K562 (cell line): ENCODE measurements around the gene HPS1. TPM values are rescaled to one million over a fixed set of nuclear protein-coding genes. Genes with fewer than 3 reads are reported as not detected.

Source experiments
- ATAC-seq: fragments of 200-7000 bp; cut with Tn5 transposase; 3 replicates; pipeline ENCODE4 v1.9.1; 2020; ENCODE audit warnings: moderate library complexity
- BruUV-seq: library from RNA; stranded (reverse); fragments of 400-500 nt; replicated peaks from 2 replicates; lab custom pipeline; 2021; lab: Mats Ljungman, UMichigan
- CTCF ChIA-PET: fragments of 300-600 bp; formaldehyde crosslinking; extraction: SDS; loops from one replicate; lab custom pipeline; 2021; ENCODE audit warnings: low intra/inter-chr PET ratio; lab: Yijun Ruan, JAX
- POLR2A ChIA-PET: fragments of 300-600, 350-650 bp; sonication (Branson Sonifier 250); formaldehyde crosslinking; extraction: SDS; loops from one replicate; lab custom pipeline; 2021; ENCODE audit warnings: antibody characterized with exemption, inconsistent platforms; lab: Yijun Ruan, JAX
- DNase-seq, 4 experiments: peaks; one replicate each; pipeline versions ENCODE4 v3.0.0 to v3.0.0-alpha.2; 2011 to 2018; ENCODE audit warnings: low spot score in 3 of 4, mixed read lengths in 3 of 4; ENCODE audit errors: extremely low read depth in 1 of 4
- FAIRE-seq: peaks from 2 replicates; lab custom pipeline; 2011; peaks lifted over from hg19 to GRCh38; lab: Jason Lieb, UNC
- H2AFZ ChIP-seq: 2 replicates; pipeline ENCODE4 v1.6.0; 2011; ENCODE audit warnings: low read depth, low read length, control low read depth, inconsistent platforms
- H3K27ac ChIP-seq: fragments of 200-600 bp; 3 replicates; pipeline ENCODE4 v1.8.0; 2011; ENCODE audit warnings: low read depth, mild to moderate bottlenecking, control low read depth, inconsistent platforms, low read length, moderate library complexity, mixed read lengths; ENCODE audit errors: extremely low read depth
- H3K27me3 ChIP-seq, 2 experiments: fragments of 300-600 bp in 1 of 2; 2 replicates in 1 of 2; 3 replicates in 1 of 2; pipeline versions ENCODE4 v1.6.0 to v1.8.0; 2011; ENCODE audit warnings: inconsistent platforms in 2 of 2, low read length in 2 of 2, mild to moderate bottlenecking in 1 of 2, mixed read lengths in 1 of 2, moderate library complexity in 1 of 2; ENCODE audit not compliant: control insufficient read depth in 2 of 2, insufficient read depth in 2 of 2
- H3K36me3 ChIP-seq: fragments of 300-600 bp; 3 replicates; pipeline ENCODE4 v1.8.0; 2011; ENCODE audit warnings: mild to moderate bottlenecking, low read length, inconsistent platforms; ENCODE audit not compliant: control insufficient read depth, insufficient read depth
- H3K4me1 ChIP-seq, 2 experiments: fragments of 200-600 bp in 1 of 2; replicated peaks in 1 of 2; 2 replicates in 1 of 2; 3 replicates in 1 of 2; pipeline versions ENCODE4 v1.5.1 to v1.8.0; 2011; ENCODE audit warnings: inconsistent platforms in 2 of 2, low read length in 2 of 2, mild to moderate bottlenecking in 1 of 2, mixed read lengths in 1 of 2, moderate library complexity in 1 of 2; ENCODE audit not compliant: control insufficient read depth in 2 of 2, insufficient read depth in 2 of 2
- H3K4me2 ChIP-seq: 2 replicates; pipeline ENCODE4 v1.6.1; 2011; ENCODE audit warnings: low read length, control low read depth, inconsistent platforms, mixed read lengths; ENCODE audit not compliant: insufficient read depth
- H3K4me3 ChIP-seq: fragments of 200-600 bp; sonication (generic), shearing (Covaris generic); 2 replicates; pipeline ENCODE4 v1.5.1; 2016; ENCODE audit warnings: control low read depth, inconsistent platforms
- H3K79me2 ChIP-seq: fragments of 200-600 bp; 3 replicates; pipeline ENCODE4 v1.8.0; 2011; ENCODE audit warnings: low read length, inconsistent platforms; ENCODE audit not compliant: control insufficient read depth, insufficient read depth
- H3K9ac ChIP-seq, 2 experiments: 2 replicates each; pipeline versions ENCODE4 v1.6.0 to v1.6.1; 2011; ENCODE audit warnings: low read depth in 2 of 2, low read length in 2 of 2, control low read depth in 1 of 2, inconsistent platforms in 1 of 2, mild to moderate bottlenecking in 1 of 2, mixed read lengths in 1 of 2; ENCODE audit not compliant: insufficient read depth in 1 of 2
- H3K9me1 ChIP-seq: one replicate; pipeline ENCODE4 v1.6.0; 2011; ENCODE audit warnings: inconsistent platforms, mild to moderate bottlenecking, low read length, moderate library complexity; ENCODE audit not compliant: control insufficient read depth, insufficient read depth
- H3K9me3 ChIP-seq: replicated peaks from 2 replicates; pipeline ENCODE4 v1.5.1; 2011; ENCODE audit warnings: low read depth, low read length, inconsistent platforms; ENCODE audit not compliant: control insufficient read depth, insufficient read depth
- H4K20me1 ChIP-seq: replicated peaks from 2 replicates; pipeline ENCODE4 v1.6.1; 2011; ENCODE audit warnings: low read length, inconsistent platforms, mixed read lengths; ENCODE audit not compliant: control insufficient read depth, insufficient read depth
- CHD2 ChIP-seq: IDR thresholded peaks from 2 replicates; pipeline ENCODE4 v1.6.1; 2011; ENCODE audit warnings: low read depth, low read length
- CREBBP ChIP-seq: IDR thresholded peaks from one replicate; pipeline ENCODE4 v1.6.1; 2012; ENCODE audit warnings: low read depth, mild to moderate bottlenecking, control low read depth, inconsistent platforms, low read length
- FIP1L1 ChIP-seq: fragments of 200-400 bp; formaldehyde crosslinking; IDR thresholded peaks from 2 replicates; pipeline ENCODE4 v1.6.1; 2018; ENCODE audit warnings: mild to moderate bottlenecking, low read depth, low read length; ENCODE audit not compliant: poor library complexity, severe bottlenecking
- HLTF ChIP-seq: fragments of 450-650 bp; IDR thresholded peaks from 2 replicates; pipeline ENCODE4 v1.6.1; 2016
- JUND ChIP-seq, 2 experiments: IDR thresholded peaks; 2 replicates in 1 of 2; 3 replicates in 1 of 2; pipeline ENCODE4 v1.6.1; 2011; ENCODE audit warnings: borderline replicate concordance in 2 of 2, low read depth in 2 of 2, low read length in 2 of 2, improper control_type of control experiment in 1 of 2, missing biosample characterization in 1 of 2, missing genetic modification characterization in 1 of 2, missing genetic modification reagents in 1 of 2
- NBN ChIP-seq: fragments of 450-650 bp; IDR thresholded peaks from 2 replicates; pipeline ENCODE4 v1.6.1; 2016; ENCODE audit warnings: low read depth, mild to moderate bottlenecking
- NFE2 ChIP-seq: IDR thresholded peaks from 2 replicates; pipeline ENCODE4 v1.6.1; 2014; ENCODE audit warnings: antibody characterized with exemption, low read depth
- PRMT5 ChIP-seq: sonication (generic); formaldehyde crosslinking; IDR thresholded peaks from 2 replicates; pipeline ENCODE4 v1.5.0; 2020; ENCODE audit warnings: missing genetic modification reagents
- SRSF7 ChIP-seq: fragments of 200-400 bp; formaldehyde crosslinking; optimal IDR thresholded peaks from 2 replicates; pipeline ENCODE3; 2017; ENCODE audit warnings: mild to moderate bottlenecking, low read depth, low read length
- TAL1 ChIP-seq: fragments of 450-650 bp; IDR thresholded peaks from 2 replicates; pipeline ENCODE4 v1.6.1; 2016; ENCODE audit warnings: mild to moderate bottlenecking
- THRB ChIP-seq: fragments of 450-650 bp; formaldehyde crosslinking; conservative IDR thresholded peaks from 2 replicates; pipeline ENCODE4 v1.4.0; 2022; ENCODE audit warnings: mild to moderate bottlenecking, missing genetic modification characterization
- TRIM28 ChIP-seq: fragments of 450-650 bp; IDR thresholded peaks from 2 replicates; pipeline ENCODE4 v1.6.1; 2017
- TSC22D4 ChIP-seq: fragments of 450-650 bp; IDR thresholded peaks from 2 replicates; pipeline ENCODE4 v1.6.1; 2016; ENCODE audit warnings: missing genetic modification characterization, missing biosample characterization, control low read depth
- ZNF224 ChIP-seq: sonication (generic); formaldehyde crosslinking; IDR thresholded peaks from 2 replicates; pipeline ENCODE4 v1.8.0; 2022; ENCODE audit warnings: mild to moderate bottlenecking, missing genetic modification reagents
- ZNF347 ChIP-seq: fragments of 450-650 bp; formaldehyde crosslinking; IDR thresholded peaks from 2 replicates; pipeline ENCODE4 v1.4.0; 2020; ENCODE audit warnings: low read depth, mild to moderate bottlenecking, moderate library complexity
- WGBS: fragments of 100-300 bp; shearing (Covaris generic); methylation state at CpG from one replicate; pipeline ENCODE4 v1.1.6; 2016; ENCODE audit warnings: low coverage, mixed read lengths; ENCODE audit not compliant: insufficient coverage; ENCODE audit errors: missing lambda C conversion rate; 5-methylcytosine and 5-hydroxymethylcytosine counted together
- in situ Hi-C: fragments of 300-500 bp; cut with MboI; formaldehyde crosslinking; loops from 4 replicates; pipeline ENCODE4 v1.15.0; 2018; ENCODE audit warnings: inconsistent platforms, mixed read lengths
- intact Hi-C: fragments of 100-400 bp; cut with micrococcal nuclease; formaldehyde crosslinking; loops from 2 replicates; pipeline ENCODE4 v1.14.2; 2022
- polyA plus RNA-seq, 8 experiments: library from polyadenylated mRNA; depleted of rRNA in 4 of 8; stranded (reverse) in 5 of 8; unstranded in 3 of 8; fragments of >200 nt; fragmentation: Nextera tagmentation in 2 of 8; fragmentation: Illumina TruSeq in 1 of 8; extraction: Ambion mirVana in 2 of 8; extraction: Trizol in 1 of 8; gene quantifications; 2 replicates each; pipeline versions ENCODE4 v1.2.1 to v1.2.3, GENCODE V29; 2011 to 2014; ENCODE audit warnings: inconsistent platforms in 1 of 8, missing spikeins in 1 of 8
- total RNA-seq, 7 experiments: library from RNA; depleted of rRNA in 6 of 7; stranded (reverse); fragments of >200 nt in 6 of 7; fragmentation: Illumina TruSeq in 2 of 7; extraction: Trizol in 2 of 7; gene quantifications; 2 replicates each; pipeline versions ENCODE4 v1.2.1 to v1.2.3, GENCODE V29; 2011 to 2021; ENCODE audit warnings: low replicate concordance in 1 of 7
- TF ChIP-seq, protein P1 (sequence below): sonication (generic); formaldehyde crosslinking; IDR thresholded peaks from 2 replicates; pipeline ENCODE4 v1.8.1; 2023; ENCODE audit warnings: mild to moderate bottlenecking, missing genetic modification reagents
- TF ChIP-seq, protein P2 (sequence below): fragments of 250-450 bp; sonication (Bioruptor Pico); IDR thresholded peaks from 2 replicates; pipeline ENCODE4 v1.5.0; 2020; ENCODE audit warnings: mild to moderate bottlenecking

The HPS1 gene
- total and polyA plus RNA-seq, 9 of the 15 experiments (the other 6 are each of a cell fraction or from before 2014, with no cell fraction given), result 18.1 to 43.6 (median 26.3) TPM

GRCh38 chr10:98370831-98371820 is 75.6 kb downstream of the HPS1 start (continued):
- TF ChIP-seq ZNF347 (CRISPR knock-in tag) (no peak), CHD2 (no peak)
- TF ChIP-seq, protein P1, sequence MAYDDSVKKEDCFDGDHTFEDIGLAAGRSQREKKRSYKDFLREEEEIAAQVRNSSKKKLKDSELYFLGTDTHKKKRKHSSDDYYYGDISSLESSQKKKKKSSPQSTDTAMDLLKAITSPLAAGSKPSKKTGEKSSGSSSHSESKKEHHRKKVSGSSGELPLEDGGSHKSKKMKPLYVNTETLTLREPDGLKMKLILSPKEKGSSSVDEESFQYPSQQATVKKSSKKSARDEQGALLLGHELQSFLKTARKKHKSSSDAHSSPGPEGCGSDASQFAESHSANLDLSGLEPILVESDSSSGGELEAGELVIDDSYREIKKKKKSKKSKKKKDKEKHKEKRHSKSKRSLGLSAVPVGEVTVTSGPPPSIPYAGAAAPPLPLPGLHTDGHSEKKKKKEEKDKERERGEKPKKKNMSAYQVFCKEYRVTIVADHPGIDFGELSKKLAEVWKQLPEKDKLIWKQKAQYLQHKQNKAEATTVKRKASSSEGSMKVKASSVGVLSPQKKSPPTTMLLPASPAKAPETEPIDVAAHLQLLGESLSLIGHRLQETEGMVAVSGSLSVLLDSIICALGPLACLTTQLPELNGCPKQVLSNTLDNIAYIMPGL, result no peak
- TF ChIP-seq, all 486 proteins: peak for 0

DNA sequence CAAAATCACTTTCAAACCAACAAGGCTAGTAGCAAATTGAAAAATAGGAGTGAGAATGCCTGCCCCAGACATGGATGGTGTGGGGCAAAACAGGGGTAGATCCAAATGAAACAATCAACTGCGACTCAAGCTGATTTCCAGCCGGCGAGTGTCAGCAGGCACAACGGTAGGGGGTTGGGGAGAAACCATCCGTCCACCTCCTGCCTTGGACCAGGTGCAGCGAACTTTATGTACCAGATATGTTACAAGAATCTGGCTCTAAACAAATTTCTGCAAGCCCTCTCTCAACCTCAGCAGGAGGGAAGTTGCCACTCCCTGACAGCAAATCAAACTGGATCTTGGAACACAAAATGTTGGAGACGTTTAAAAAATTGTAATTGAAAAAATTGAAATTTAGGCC is 76.9 kb downstream of the HPS1 start:
- intact Hi-C loops, result no loop called here
- H3K27ac ChIP-seq, result no peak overlapping the region
- no peak overlapping the region for H2AFZ ChIP-seq
- FAIRE-seq, result no peak
- H3K4me3 ChIP-seq, result no peak overlapping the region
- H3K9ac ChIP-seq, result no peak overlapping the region
- CTCF ChIA-PET, result no interaction called here
- in situ Hi-C loops, result no loop called here
- H4K20me1 ChIP-seq, result no peaks in the 10 kb centered on the region
- H3K79me2 ChIP-seq, result no peaks in the 10 kb centered on the region
- peaks cover 13 to 52% of the 10 kb centered on the region in 2 experiments for H3K27me3 ChIP-seq
- no peak for DNase-seq
- no peaks in the 10 kb centered on the region for H3K9me3 ChIP-seq
- no peaks in the 10 kb centered on the region for H3K36me3 ChIP-seq
- ATAC-seq, result no peak
- peaks cover 0 to 4% of the 10 kb centered on the region in 2 experiments; a peak in 2 of 5 replicates for H3K4me1 ChIP-seq
- no peaks in the 10 kb centered on the region for H3K9me1 ChIP-seq
- BruUV-seq, result no TSS peak
- POLR2A ChIA-PET, result no interaction called here
- WGBS, result 10% methylated on average over 5 of the region's 7 CpGs
- H3K4me2 ChIP-seq, result no peak overlapping the region
- TF ChIP-seq HLTF (no peak), SRSF7 (no peak), ZNF224 (CRISPR knock-in tag) (no peak), THRB (CRISPR knock-in tag) (no peak), JUND (IDR thresholded peaks at IDR 0.05; ENCODE audit: borderline replicate concordance, low read depth, low read length) (no peak), JUND (tag; IDR thresholded peaks at IDR 0.05; ENCODE audit: borderline replicate concordance, low read depth, low read length) (no peak), CREBBP (no peak), TSC22D4 (tag) (no peak), PRMT5 (CRISPR knock-in tag) (no peak), TRIM28 (no peak), TAL1 (no peak), FIP1L1 (no peak), NBN (no peak), NFE2 (no peak)
- TF ChIP-seq, protein P2, sequence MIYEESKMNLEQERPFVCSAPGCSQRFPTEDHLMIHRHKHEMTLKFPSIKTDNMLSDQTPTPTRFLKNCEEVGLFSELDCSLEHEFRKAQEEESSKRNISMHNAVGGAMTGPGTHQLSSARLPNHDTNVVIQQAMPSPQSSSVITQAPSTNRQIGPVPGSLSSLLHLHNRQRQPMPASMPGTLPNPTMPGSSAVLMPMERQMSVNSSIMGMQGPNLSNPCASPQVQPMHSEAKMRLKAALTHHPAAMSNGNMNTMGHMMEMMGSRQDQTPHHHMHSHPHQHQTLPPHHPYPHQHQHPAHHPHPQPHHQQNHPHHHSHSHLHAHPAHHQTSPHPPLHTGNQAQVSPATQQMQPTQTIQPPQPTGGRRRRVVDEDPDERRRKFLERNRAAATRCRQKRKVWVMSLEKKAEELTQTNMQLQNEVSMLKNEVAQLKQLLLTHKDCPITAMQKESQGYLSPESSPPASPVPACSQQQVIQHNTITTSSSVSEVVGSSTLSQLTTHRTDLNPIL (CRISPR knock-in tag), result no peak
